Mesenchymal stem cell (in vitro differentiated cells and primary cell): ENCODE results near the gene FRMPD4.

Experiments
- DNase-seq: peaks from one replicate; pipeline ENCODE4 v3.0.0-alpha.2; 2013
- H2AFZ ChIP-seq: one replicate; pipeline ENCODE4 v1.6.1; 2013; ENCODE audit warnings: low read depth, mild to moderate bottlenecking, control low read depth, inconsistent platforms, low read length, moderate library complexity
- H2AK5ac ChIP-seq: 2 replicates; pipeline ENCODE4 v1.6.1; 2013; ENCODE audit warnings: low read length, moderate library complexity, mild to moderate bottlenecking, inconsistent platforms; ENCODE audit not compliant: severe bottlenecking
- H2BK120ac ChIP-seq: one replicate; pipeline ENCODE4 v1.6.1; 2013; ENCODE audit warnings: low read depth, mild to moderate bottlenecking, inconsistent platforms, low read length, moderate library complexity
- H2BK12ac ChIP-seq, 2 experiments: one replicate each; pipeline ENCODE4 v1.6.1; 2013; ENCODE audit warnings: inconsistent platforms in 2 of 2, low read length in 2 of 2, mild to moderate bottlenecking in 2 of 2, moderate library complexity in 2 of 2, control low read depth in 1 of 2
- H2BK15ac ChIP-seq: one replicate; pipeline ENCODE4 v1.6.1; 2013; ENCODE audit warnings: mild to moderate bottlenecking, low read depth, inconsistent platforms; ENCODE audit not compliant: poor library complexity, severe bottlenecking
- H2BK5ac ChIP-seq: 2 replicates; pipeline ENCODE4 v1.6.1; 2013; ENCODE audit warnings: low read depth, mild to moderate bottlenecking, low read length, control low read depth, inconsistent platforms; ENCODE audit not compliant: poor library complexity, severe bottlenecking
- H3K14ac ChIP-seq, 2 experiments: one replicate each; pipeline ENCODE4 v1.6.1; 2013; ENCODE audit warnings: inconsistent platforms in 2 of 2, low read length in 2 of 2, control low read depth in 1 of 2, mild to moderate bottlenecking in 1 of 2, moderate library complexity in 1 of 2
- H3K18ac ChIP-seq, 2 experiments: one replicate each; pipeline ENCODE4 v1.6.1; 2013; ENCODE audit warnings: inconsistent platforms in 2 of 2, low read length in 2 of 2, control low read depth in 1 of 2, low read depth in 1 of 2, mild to moderate bottlenecking in 1 of 2
- H3K23ac ChIP-seq, 2 experiments: one replicate each; pipeline ENCODE4 v1.6.1; 2013; ENCODE audit warnings: inconsistent platforms in 2 of 2, low read length in 2 of 2, mild to moderate bottlenecking in 2 of 2, moderate library complexity in 2 of 2, control low read depth in 1 of 2
- H3K27ac ChIP-seq: 2 replicates; pipeline ENCODE4 v1.5.1; 2013; ENCODE audit warnings: mild to moderate bottlenecking, moderate library complexity, low read length, control low read depth, inconsistent platforms; ENCODE audit not compliant: poor library complexity, severe bottlenecking
- H3K27me3 ChIP-seq, 2 experiments: 2 replicates each; pipeline versions ENCODE4 v1.6.1 to v1.7.0; 2013; ENCODE audit warnings: low read length in 2 of 2, mild to moderate bottlenecking in 2 of 2, moderate library complexity in 2 of 2, control low read depth in 1 of 2, inconsistent platforms in 1 of 2; ENCODE audit not compliant: control insufficient read depth in 1 of 2, insufficient read depth in 1 of 2
- H3K36me3 ChIP-seq, 2 experiments: 2 replicates each; pipeline versions ENCODE4 v1.6.1 to v1.7.0; 2013; ENCODE audit warnings: low read length in 2 of 2, control low read depth in 1 of 2, inconsistent platforms in 1 of 2, low read depth in 1 of 2, mild to moderate bottlenecking in 1 of 2; ENCODE audit not compliant: insufficient read depth in 2 of 2, control insufficient read depth in 1 of 2
- H3K4ac ChIP-seq, 2 experiments: one replicate each; pipeline ENCODE4 v1.6.1; 2013; ENCODE audit warnings: inconsistent platforms in 2 of 2, low read length in 2 of 2, mild to moderate bottlenecking in 2 of 2, moderate library complexity in 2 of 2, control low read depth in 1 of 2, low read depth in 1 of 2
- H3K4me1 ChIP-seq: 2 replicates; pipeline ENCODE4 v1.6.1; 2013; ENCODE audit warnings: low read depth, low read length, control low read depth; ENCODE audit not compliant: control insufficient read depth, insufficient read depth
- H3K4me2 ChIP-seq: 2 replicates; pipeline ENCODE4 v1.6.1; 2013; ENCODE audit warnings: low read length, mild to moderate bottlenecking, inconsistent platforms; ENCODE audit not compliant: poor library complexity, severe bottlenecking
- H3K4me3 ChIP-seq, 2 experiments: 2 replicates each; pipeline versions ENCODE4 v1.5.1 to v1.7.0; 2013; ENCODE audit warnings: low read length in 2 of 2, mild to moderate bottlenecking in 2 of 2, control low read depth in 1 of 2, low read depth in 1 of 2; ENCODE audit not compliant: insufficient read depth in 1 of 2
- H3K79me1 ChIP-seq: replicated peaks from 2 replicates; pipeline ENCODE4 v1.6.1; 2013; ENCODE audit warnings: mild to moderate bottlenecking, control low read depth, low read length, inconsistent platforms; ENCODE audit not compliant: poor library complexity, severe bottlenecking
- H3K9ac ChIP-seq: 2 replicates; pipeline ENCODE4 v1.7.0; 2013; ENCODE audit warnings: mild to moderate bottlenecking, low read length, moderate library complexity
- H3K9me3 ChIP-seq: 2 replicates; pipeline ENCODE4 v1.7.0; 2013; ENCODE audit warnings: mild to moderate bottlenecking, low read length; ENCODE audit not compliant: control insufficient read depth
- H4K8ac ChIP-seq: one replicate; pipeline ENCODE4 v1.6.1; 2013; ENCODE audit warnings: inconsistent platforms, mild to moderate bottlenecking, low read length, moderate library complexity
- H4K91ac ChIP-seq: one replicate; pipeline ENCODE4 v1.6.1; 2013; ENCODE audit warnings: mild to moderate bottlenecking, low read length, inconsistent platforms
- WGBS: methylation state at CpG from one replicate; pipeline ENCODE4 v1.1.7; 2013; ENCODE audit warnings: mixed read lengths; 5-methylcytosine and 5-hydroxymethylcytosine counted together

FRMPD4 gene

DNA sequence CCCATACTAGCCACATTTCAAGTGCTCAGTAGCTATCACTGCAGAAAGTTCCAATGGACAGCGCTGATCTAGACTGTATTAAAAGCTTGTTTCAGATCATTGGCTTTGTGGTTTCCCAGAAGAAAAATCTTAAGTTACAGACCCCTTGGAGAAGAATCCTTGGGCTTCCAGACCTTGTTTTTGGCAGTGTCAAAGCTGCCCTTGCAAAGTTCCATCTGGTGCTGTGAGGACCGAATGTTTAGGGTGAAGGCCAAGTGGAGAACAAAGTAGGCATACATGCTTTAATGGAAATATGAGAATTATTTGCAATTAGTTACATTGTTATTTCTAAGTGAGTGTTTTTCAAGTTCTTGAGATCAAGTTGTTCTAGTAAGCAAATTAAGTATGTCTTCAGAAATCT is 144.7 kb downstream of the FRMPD4 start:
- DNase-seq, result no peak
- Histone ChIP-seq H3K4me3 (no peak overlapping the region), H2AK5ac (no peak overlapping the region), H3K79me1 (no peaks in the 10 kb centered on the region), H3K4ac (no peak overlapping the region), H3K27ac (no peak overlapping the region), H4K91ac (no peak overlapping the region), H4K8ac (no peak overlapping the region), H2BK12ac (no peak overlapping the region), H3K14ac (no peak overlapping the region), H3K4me2 (no peak overlapping the region), H3K36me3 (no peaks in the 10 kb centered on the region), H3K4me1 (no peaks in the 10 kb centered on the region), H3K9me3 (no peaks in the 10 kb centered on the region), H2BK5ac (no peak overlapping the region), H3K18ac (no peak overlapping the region), H3K23ac (no peak overlapping the region), H2BK120ac (no peak overlapping the region), H2AFZ (no peak overlapping the region), H3K9ac (no peak overlapping the region), H2BK15ac (no peak overlapping the region), H3K27me3 (no peaks in the 10 kb centered on the region)
- 87% methylated on average over 2 of the region's 2 CpGs for WGBS

DNA sequence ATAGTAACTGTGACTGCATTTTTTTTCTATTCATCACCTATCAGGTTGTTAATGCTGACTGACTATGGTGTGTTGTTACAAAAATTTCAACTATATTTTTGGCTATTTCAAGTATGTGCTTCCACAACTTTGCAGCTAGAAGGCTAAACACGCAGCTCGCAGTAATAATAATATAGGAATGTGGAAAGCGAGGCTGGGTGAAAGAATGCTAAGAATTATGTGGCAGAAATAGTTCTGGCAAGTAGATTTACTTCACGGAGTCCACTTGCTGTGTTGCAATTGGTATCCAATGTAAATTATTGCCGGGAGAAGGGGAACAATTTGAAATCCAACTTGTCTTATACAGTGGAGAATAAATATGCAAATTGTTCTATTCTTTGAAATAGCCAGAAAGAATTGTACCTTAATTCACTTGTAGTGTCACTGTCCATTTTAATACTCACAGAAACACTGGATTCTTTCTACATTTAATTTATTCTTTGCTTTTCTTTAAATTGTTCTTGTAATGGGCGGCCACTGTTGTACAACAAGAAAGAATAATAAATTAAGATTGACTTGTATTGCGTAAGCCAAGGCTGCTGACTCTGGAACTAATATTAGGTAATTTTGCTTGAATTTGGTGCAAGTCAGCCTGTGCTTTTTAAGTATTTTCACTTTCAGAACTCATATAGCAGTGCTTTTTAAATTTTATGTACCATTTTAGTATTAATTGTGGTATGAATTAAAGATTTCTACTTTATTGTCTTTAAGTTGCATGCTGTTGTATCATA is 154.9 kb downstream of the FRMPD4 start:
- no peaks in the 10 kb centered on the region for H3K36me3 ChIP-seq
- no peak overlapping the region for H4K8ac ChIP-seq
- H2AK5ac ChIP-seq, result no peak overlapping the region
- H2BK12ac ChIP-seq, result no peak overlapping the region
- H4K91ac ChIP-seq, result no peak overlapping the region
- H3K4me2 ChIP-seq, result no peak overlapping the region
- H3K18ac ChIP-seq, result no peak overlapping the region
- H3K79me1 ChIP-seq, result no peaks in the 10 kb centered on the region
- H3K14ac ChIP-seq, result no peak overlapping the region
- no peak overlapping the region for H3K4ac ChIP-seq
- H2AFZ ChIP-seq, result no peak overlapping the region
- H3K23ac ChIP-seq, result no peak overlapping the region
- WGBS, result 77% methylated on average over 6 of the region's 7 CpGs
- no peak overlapping the region for H2BK120ac ChIP-seq
- H3K9me3 ChIP-seq, result no peaks in the 10 kb centered on the region
- peak; percentile 1 for DNase-seq
- H3K4me1 ChIP-seq, result no peaks in the 10 kb centered on the region
- H3K27ac ChIP-seq, result no peak overlapping the region
- H3K27me3 ChIP-seq, result no peaks in the 10 kb centered on the region
- H3K4me3 ChIP-seq, result no peak overlapping the region
- H2BK5ac ChIP-seq, result no peak overlapping the region
- no peak overlapping the region for H2BK15ac ChIP-seq
- no peak overlapping the region for H3K9ac ChIP-seq

DNA sequence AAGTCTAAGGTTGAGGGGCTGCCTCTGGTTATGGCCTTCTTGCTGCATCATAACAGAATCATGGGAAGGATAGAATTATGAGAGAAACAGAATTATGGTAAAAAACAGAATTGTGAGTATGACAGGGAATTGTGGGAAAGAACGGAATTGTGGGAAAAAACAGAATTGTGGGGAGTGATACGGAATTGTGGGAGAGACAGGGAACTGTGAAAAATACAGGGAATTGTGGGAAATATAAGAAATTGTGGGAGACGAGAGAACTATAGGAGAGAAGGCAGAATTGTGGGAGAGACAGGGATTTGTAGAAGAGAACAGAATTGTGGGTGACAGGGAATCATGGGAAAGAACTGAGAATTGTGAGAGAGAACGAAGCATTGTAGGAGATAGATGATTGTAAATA is 159.1 kb downstream of the FRMPD4 start:
- H3K4me2 ChIP-seq, result no peak overlapping the region
- H4K91ac ChIP-seq, result no peak overlapping the region
- no peak overlapping the region for H2AFZ ChIP-seq
- H4K8ac ChIP-seq, result no peak overlapping the region
- no peak overlapping the region for H3K27ac ChIP-seq
- H2BK15ac ChIP-seq, result no peak overlapping the region
- H3K23ac ChIP-seq, result no peak overlapping the region
- H2BK12ac ChIP-seq, result no peak overlapping the region
- H3K18ac ChIP-seq, result no peak overlapping the region
- no peak overlapping the region for H3K4ac ChIP-seq
- no peak overlapping the region for H2BK120ac ChIP-seq
- no peak overlapping the region for H3K14ac ChIP-seq
- no peak for DNase-seq
- H3K27me3 ChIP-seq, result no peaks in the 10 kb centered on the region
- H3K36me3 ChIP-seq, result no peaks in the 10 kb centered on the region
- H3K4me1 ChIP-seq, result no peaks in the 10 kb centered on the region
- H2BK5ac ChIP-seq, result no peak overlapping the region
- no peak overlapping the region for H3K4me3 ChIP-seq
- no peaks in the 10 kb centered on the region for H3K9me3 ChIP-seq
- 87% methylated on average over 3 of the region's 4 CpGs for WGBS
- no peak overlapping the region for H2AK5ac ChIP-seq
- H3K9ac ChIP-seq, result no peak overlapping the region
- no peaks in the 10 kb centered on the region for H3K79me1 ChIP-seq

DNA sequence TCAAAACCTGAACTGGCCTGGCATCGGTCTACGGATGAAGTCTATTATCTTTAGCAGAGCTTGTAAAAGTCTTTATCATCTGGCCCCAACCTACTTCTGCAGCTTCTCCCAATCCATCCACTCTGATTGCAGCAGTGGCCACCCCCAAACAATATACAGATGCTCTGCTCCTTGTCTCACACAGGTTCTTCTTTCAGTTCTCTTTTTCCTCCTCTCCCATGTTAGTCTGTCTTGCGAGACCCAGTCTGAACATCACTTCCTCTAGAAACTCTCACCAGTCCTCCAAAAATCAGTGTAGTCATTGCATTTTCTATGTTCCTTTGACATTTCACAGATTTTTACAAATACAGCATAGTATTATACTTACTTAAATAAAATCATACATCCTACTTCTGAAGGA is 163.0 kb downstream of the FRMPD4 start:
- Histone ChIP-seq H2BK120ac (no peak overlapping the region), H3K27me3 (no peaks in the 10 kb centered on the region), H3K79me1 (no peaks in the 10 kb centered on the region), H3K36me3 (no peaks in the 10 kb centered on the region), H2BK5ac (no peak overlapping the region), H3K4me2 (no peak overlapping the region), H3K4ac (no peak overlapping the region), H2BK15ac (no peak overlapping the region), H2AFZ (no peak overlapping the region), H3K4me3 (no peak overlapping the region), H4K8ac (no peak overlapping the region), H3K9ac (no peak overlapping the region), H2AK5ac (no peak overlapping the region), H3K9me3 (no peaks in the 10 kb centered on the region), H3K4me1 (no peaks in the 10 kb centered on the region), H3K18ac (no peak overlapping the region), H2BK12ac (no peak overlapping the region), H4K91ac (no peak overlapping the region), H3K27ac (no peak overlapping the region), H3K14ac (no peak overlapping the region), H3K23ac (no peak overlapping the region)
- WGBS, result 85% methylated on average over 3 of the region's 3 CpGs
- no peak for DNase-seq
